IMR-90 (cell line): ENCODE measurements around the gene TRABD. TPM values are rescaled to one million over a fixed set of nuclear protein-coding genes. Genes with fewer than 3 reads are reported as not detected.

Experiments
- ATAC-seq: fragments of 200-7000 bp; cut with Tn5 transposase; 2 replicates; pipeline ENCODE4 v1.9.1; 2020; ENCODE audit warnings: low read depth, mild to moderate bottlenecking, moderate library complexity
- BruUV-seq: library from RNA; stranded (reverse); fragments of 400-500 nt; replicated peaks from 2 replicates; lab custom pipeline; 2021; lab: Mats Ljungman, UMichigan
- CTCF ChIA-PET: fragments of 300-600 bp; formaldehyde crosslinking; extraction: SDS; loops from one replicate; lab custom pipeline; 2021; ENCODE audit warnings: antibody characterized with exemption; lab: Yijun Ruan, JAX
- POLR2A ChIA-PET: fragments of 300-600 bp; sonication (Branson Sonifier 250); formaldehyde crosslinking; loops from one replicate; lab custom pipeline; 2022; ENCODE audit warnings: antibody characterized with exemption; ENCODE audit not compliant: unreplicated experiment; lab: Charles Lee
- DNase-seq: peaks from one replicate; pipeline ENCODE4 v3.0.0; 2013
- H2AFZ ChIP-seq: replicated peaks from 2 replicates; pipeline ENCODE3; 2013; ENCODE audit warnings: low read length, mild to moderate bottlenecking; ENCODE audit not compliant: poor library complexity
- H2AK5ac ChIP-seq: 2 replicates; pipeline ENCODE4 v1.6.1; 2013; ENCODE audit warnings: low read depth, low read length, inconsistent platforms
- H2AK9ac ChIP-seq: replicated peaks from 2 replicates; pipeline ENCODE3; 2013; ENCODE audit warnings: mild to moderate bottlenecking, low read depth, low read length, moderate library complexity; ENCODE audit not compliant: poor library complexity
- H2BK120ac ChIP-seq: 2 replicates; pipeline ENCODE4 v1.6.1; 2013; ENCODE audit warnings: low read depth, low read length, inconsistent platforms
- H2BK15ac ChIP-seq: 3 replicates; pipeline ENCODE4 v1.6.1; 2013; ENCODE audit warnings: low read depth, low read length, inconsistent platforms
- H2BK20ac ChIP-seq: 2 replicates; pipeline ENCODE4 v1.6.1; 2013; ENCODE audit warnings: low read depth, mild to moderate bottlenecking, inconsistent platforms, low read length, moderate library complexity
- H2BK5ac ChIP-seq: 2 replicates; pipeline ENCODE4 v1.6.1; 2013; ENCODE audit warnings: mild to moderate bottlenecking, low read depth, low read length, inconsistent platforms; ENCODE audit not compliant: poor library complexity, severe bottlenecking
- H3K14ac ChIP-seq: replicated peaks from 2 replicates; pipeline ENCODE4 v1.6.1; 2013; ENCODE audit warnings: low read depth, low read length, inconsistent platforms
- H3K18ac ChIP-seq: 2 replicates; pipeline ENCODE4 v1.6.1; 2013; ENCODE audit warnings: low read depth, low read length, control low read depth
- H3K23ac ChIP-seq: 2 replicates; pipeline ENCODE4 v1.6.1; 2013; ENCODE audit warnings: low read depth, low read length, inconsistent platforms
- H3K27ac ChIP-seq: 2 replicates; pipeline ENCODE4 v1.5.1; 2013; ENCODE audit warnings: mild to moderate bottlenecking, control low read depth, low read length; ENCODE audit not compliant: insufficient read depth
- H3K27me3 ChIP-seq: 2 replicates; pipeline ENCODE4 v1.6.1; 2013; ENCODE audit warnings: low read length; ENCODE audit not compliant: control insufficient read depth, insufficient read depth
- H3K36me3 ChIP-seq: 2 replicates; pipeline ENCODE4 v1.6.1; 2013; ENCODE audit warnings: low read length, mixed read lengths; ENCODE audit not compliant: control insufficient read depth, insufficient read depth
- H3K4ac ChIP-seq: 2 replicates; pipeline ENCODE4 v1.6.1; 2013; ENCODE audit warnings: low read depth, low read length, inconsistent platforms
- H3K4me1 ChIP-seq: 2 replicates; pipeline ENCODE4 v1.6.1; 2013; ENCODE audit warnings: low read length, mixed read lengths; ENCODE audit not compliant: control insufficient read depth, insufficient read depth
- H3K4me2 ChIP-seq: 2 replicates; pipeline ENCODE4 v1.6.1; 2013; ENCODE audit warnings: low read depth, mild to moderate bottlenecking, control low read depth, low read length, moderate library complexity
- H3K4me3 ChIP-seq: 2 replicates; pipeline ENCODE4 v1.5.1; 2013; ENCODE audit warnings: low read depth, mild to moderate bottlenecking, control low read depth, low read length, moderate library complexity; ENCODE audit not compliant: insufficient read depth
- H3K56ac ChIP-seq: 2 replicates; pipeline ENCODE4 v1.6.1; 2013; ENCODE audit warnings: low read length, inconsistent platforms; ENCODE audit not compliant: insufficient read depth; ENCODE audit errors: extremely low read depth
- H3K79me1 ChIP-seq, 2 experiments: 2 replicates each; pipeline ENCODE4 v1.6.1; 2013; ENCODE audit warnings: low read length in 2 of 2, inconsistent platforms in 1 of 2, low read depth in 1 of 2
- H3K9ac ChIP-seq: 2 replicates; pipeline ENCODE4 v1.6.1; 2013; ENCODE audit warnings: low read depth, low read length, control low read depth
- H3K9me1 ChIP-seq: 2 replicates; pipeline ENCODE4 v1.6.1; 2013; ENCODE audit warnings: low read length, inconsistent platforms; ENCODE audit not compliant: insufficient read depth
- H3K9me3 ChIP-seq: 2 replicates; pipeline ENCODE4 v1.6.1; 2013; ENCODE audit warnings: low read length; ENCODE audit not compliant: control insufficient read depth, insufficient read depth
- H4K20me1 ChIP-seq: 2 replicates; pipeline ENCODE4 v1.6.1; 2013; ENCODE audit warnings: low read length, inconsistent platforms; ENCODE audit not compliant: insufficient read depth
- H4K5ac ChIP-seq: 2 replicates; pipeline ENCODE4 v1.6.1; 2013; ENCODE audit warnings: mild to moderate bottlenecking, low read depth, low read length, control low read depth
- H4K8ac ChIP-seq, 2 experiments: 2 replicates each; pipeline ENCODE4 v1.6.1; 2013; ENCODE audit warnings: low read depth in 2 of 2, low read length in 2 of 2, control low read depth in 1 of 2, inconsistent platforms in 1 of 2
- H4K91ac ChIP-seq: 2 replicates; pipeline ENCODE4 v1.6.1; 2013; ENCODE audit warnings: low read depth, low read length, inconsistent platforms; ENCODE audit not compliant: insufficient read depth
- CTCF ChIP-seq: conservative IDR thresholded peaks from 2 replicates; pipeline ENCODE4 v1.5.1; 2012; ENCODE audit warnings: mild to moderate bottlenecking, low read depth, low read length, improper control_type of control experiment
- MAFK ChIP-seq: IDR thresholded peaks from 2 replicates; pipeline ENCODE4 v1.6.1; 2012; ENCODE audit warnings: low read depth, low read length, improper control_type of control experiment
- POLR2A ChIP-seq: IDR thresholded peaks from 2 replicates; pipeline ENCODE4 v1.6.1; 2012; ENCODE audit warnings: mild to moderate bottlenecking, low read depth, low read length
- SMC3 ChIP-seq: fragments of 150-350 bp; IDR thresholded peaks from 2 replicates; pipeline ENCODE4 v1.6.1; 2016; ENCODE audit warnings: low read depth, mild to moderate bottlenecking, antibody characterized with exemption, low read length, moderate library complexity
- WGBS, 2 experiments: methylation state at CpG; one replicate each; pipeline versions ENCODE4 v1.1.5 to v1.1.7; 2013; ENCODE audit warnings: missing lambda C conversion rate in 2 of 2; ENCODE audit not compliant: insufficient read length in 1 of 2; ENCODE audit errors: extremely low coverage in 2 of 2; 5-methylcytosine and 5-hydroxymethylcytosine counted together
- dilution Hi-C: fragments of 300-500 bp; cut with HindIII; formaldehyde crosslinking; loops from one replicate; pipeline ENCODE4 v1.14.3; 2018; ENCODE audit warnings: low sequenced_read_pairs; ENCODE audit not compliant: unreplicated experiment
- in situ Hi-C: fragments of 300-500 bp; cut with MboI; formaldehyde crosslinking; loops from 3 replicates; pipeline ENCODE4 v1.14.3; 2019; ENCODE audit warnings: low sequenced_read_pairs, inconsistent platforms, mixed read lengths
- intact Hi-C: fragments of 100-400 bp; cut with micrococcal nuclease; formaldehyde crosslinking; loops from 2 replicates; pipeline ENCODE4 v1.10.0; 2022
- polyA plus RNA-seq, 3 experiments: library from polyadenylated mRNA; depleted of rRNA; stranded (reverse); fragments of >200 nt; gene quantifications; 2 replicates each; pipeline ENCODE4 v1.2.3, GENCODE V29; 2012; ENCODE audit warnings: low replicate concordance in 1 of 3
- total RNA-seq: library from RNA; depleted of rRNA; stranded (reverse); fragments of >200 nt; gene quantifications from 2 replicates; pipeline ENCODE4 v1.2.3, GENCODE V29; 2012

The TRABD gene
- total and polyA plus RNA-seq, 2 of the 4 experiments (the other 2 are of a cell fraction): 13.4 to 42.7 TPM

- Histone ChIP-seq H2BK20ac (no peak overlapping the region), H3K79me1 (peaks cover 10 to 32% of the 10 kb centered on the region in 2 experiments), H3K4me1 (peaks cover 13% of the 10 kb centered on the region), H3K9ac (peak overlapping the region; percentile 81; the same call in 1 of the 2 replicates), H3K4me2 (peak overlapping the region; percentile 98), H3K4ac (peak overlapping the region; percentile 99), H3K56ac (no peak overlapping the region), H3K9me3 (no peaks in the 10 kb centered on the region), H3K27ac (no peak overlapping the region; the same call in 1 of the 2 replicates), H2BK15ac (no peak overlapping the region), H3K36me3 (peaks cover 4% of the 10 kb centered on the region; the same call in 1 of the 2 replicates), H3K27me3 (no peaks in the 10 kb centered on the region), H3K18ac (peak overlapping the region; percentile 98; the same call in 1 of the 2 replicates), H2AFZ (peak overlapping the region; percentile 99), H2AK9ac (peak overlapping the region; percentile 99), H3K23ac (peak overlapping the region; percentile 95), H3K14ac (peak overlapping the region; percentile 100), H3K9me1 (peaks cover 4% of the 10 kb centered on the region), H4K20me1 (peaks cover 8% of the 10 kb centered on the region), H4K91ac (peak overlapping the region; percentile 93; the same call in 1 of the 2 replicates), H4K5ac (peak overlapping the region; percentile 99), H2BK120ac (no peak overlapping the region), H2BK5ac (no peak overlapping the region), H2AK5ac (no peak overlapping the region), H3K4me3 (no peak overlapping the region), H4K8ac (peak overlapping the region; percentile 94 to 100)
- dilution Hi-C loops: no loop called here
- TF ChIP-seq MAFK (no peak), SMC3 (no peak), CTCF (no peak), POLR2A (no peak)
- WGBS, 2 experiments: 51% methylated on average over 26 of the region's 63 CpGs; no CpG with 5 or more reads in 1 of the 2 experiments
- ATAC-seq: no peak
- no TSS peak for BruUV-seq
- intact Hi-C loops: no loop called here
- POLR2A ChIA-PET: no interaction called here
- no peak for DNase-seq
- in situ Hi-C loops: no loop called here
- CTCF ChIA-PET: no interaction called here
Observed at GRCh38 chr22:50184902-50185374, 775 bp upstream of the TRABD start.
